HepG2 (cell line): Measurements from ENCODE around the gene AP1M2. TPM values are rescaled to one million over a fixed set of nuclear protein-coding genes. Genes with fewer than 3 reads are reported as not detected.
A peak's percentile ranks its signal among the peaks of the same experiment; 100 is the strongest.

Experiments
- ATAC-seq: fragments of 200-7000 bp; cut with Tn5 transposase; 3 replicates; pipeline ENCODE4 v1.9.1; 2020; ENCODE audit warnings: mild to moderate bottlenecking, moderate library complexity
- BruUV-seq: library from RNA; stranded (reverse); fragments of 400-500 nt; replicated peaks from 2 replicates; lab custom pipeline; 2021; lab: Mats Ljungman, UMichigan
- CTCF ChIA-PET: fragments of 300-600 bp; formaldehyde crosslinking; extraction: SDS; loops from one replicate; lab custom pipeline; 2021; ENCODE audit warnings: low total read pairs, inconsistent platforms, low intra/inter-chr PET ratio; lab: Yijun Ruan, JAX
- POLR2A ChIA-PET: fragments of 350-600 bp; sonication (Branson Sonifier 250); formaldehyde crosslinking; loops from one replicate; lab custom pipeline; 2020; ENCODE audit warnings: antibody characterized with exemption, inconsistent platforms; lab: Yijun Ruan, JAX
- DNase-seq: peaks from one replicate; pipeline ENCODE4 v3.0.0-alpha.2; 2015; ENCODE audit warnings: low spot score
- FAIRE-seq: peaks from 3 replicates; lab custom pipeline; 2011; peaks lifted over from hg19 to GRCh38; lab: Jason Lieb, UNC
- H2AFZ ChIP-seq: one replicate; pipeline ENCODE4 v1.6.1; 2011; ENCODE audit warnings: low read length, inconsistent platforms
- H3K27ac ChIP-seq: fragments of 300-600 bp; 3 replicates; pipeline ENCODE4 v1.8.0; 2011; ENCODE audit warnings: mixed run types, mild to moderate bottlenecking, mixed read lengths, low read length, inconsistent platforms; ENCODE audit not compliant: insufficient read depth; ENCODE audit errors: extremely low read length
- H3K27me3 ChIP-seq, 2 experiments: fragments of 200-600 bp in 1 of 2; 2 replicates in 1 of 2; 3 replicates in 1 of 2; pipeline versions ENCODE4 v1.6.0 to v1.8.0; 2011; ENCODE audit warnings: low read length in 2 of 2, mild to moderate bottlenecking in 2 of 2, moderate library complexity in 2 of 2, inconsistent platforms in 1 of 2; ENCODE audit not compliant: insufficient read depth in 2 of 2, control insufficient read depth in 1 of 2
- H3K36me3 ChIP-seq, 2 experiments: fragments of 200-600 bp in 1 of 2; replicated peaks in 1 of 2; 2 replicates in 1 of 2; 3 replicates in 1 of 2; pipeline versions ENCODE4 v1.5.1 to v1.8.0; 2011; ENCODE audit warnings: low read length in 2 of 2, inconsistent platforms in 1 of 2; ENCODE audit not compliant: insufficient read depth in 2 of 2, control insufficient read depth in 1 of 2
- H3K4me1 ChIP-seq: 2 replicates; pipeline ENCODE4 v1.5.1; 2012; ENCODE audit warnings: low read length, inconsistent platforms; ENCODE audit not compliant: insufficient read depth
- H3K4me2 ChIP-seq: 2 replicates; pipeline ENCODE4 v1.6.0; 2011; ENCODE audit warnings: low read depth, low read length, inconsistent platforms
- H3K4me3 ChIP-seq, 3 experiments: fragments of 200-600 bp in 1 of 3; sonication (generic), shearing (Covaris generic) in 1 of 3; replicated peaks in 1 of 3; 2 replicates each; pipeline ENCODE4 v1.5.1; 2011 to 2016; ENCODE audit warnings: low read length in 3 of 3, inconsistent platforms in 2 of 3, low read depth in 2 of 3, mild to moderate bottlenecking in 2 of 3, control low read depth in 1 of 3, mixed read lengths in 1 of 3; ENCODE audit not compliant: insufficient read depth in 1 of 3
- H3K79me2 ChIP-seq: one replicate; pipeline ENCODE4 v1.6.1; 2011; ENCODE audit warnings: low read length, inconsistent platforms; ENCODE audit not compliant: insufficient read depth
- H3K9ac ChIP-seq: 2 replicates; pipeline ENCODE4 v1.6.0; 2011; ENCODE audit warnings: mild to moderate bottlenecking, low read depth, low read length, inconsistent platforms; ENCODE audit not compliant: insufficient read depth
- H3K9me3 ChIP-seq: 2 replicates; pipeline ENCODE4 v1.5.1; 2012; ENCODE audit warnings: mild to moderate bottlenecking, low read length
- H4K20me1 ChIP-seq: 2 replicates; pipeline ENCODE4 v1.6.0; 2011; ENCODE audit warnings: inconsistent platforms, mild to moderate bottlenecking, low read length, moderate library complexity; ENCODE audit not compliant: insufficient read depth
- SYNCRIP ChIP-seq: fragments of 200-400 bp; formaldehyde crosslinking; IDR thresholded peaks from 2 replicates; pipeline ENCODE4 v1.6.1; 2018; ENCODE audit warnings: mild to moderate bottlenecking, low read depth, low read length; ENCODE audit not compliant: insufficient read depth
- ZNF549 ChIP-seq: sonication (generic); formaldehyde crosslinking; IDR thresholded peaks from 2 replicates; pipeline ENCODE4 v1.5.0; 2020; ENCODE audit warnings: missing genetic modification reagents
- ZNF629 ChIP-seq: sonication (generic); formaldehyde crosslinking; conservative IDR thresholded peaks from 2 replicates; pipeline ENCODE4 v1.5.0; 2020; ENCODE audit warnings: missing genetic modification reagents
- WGBS: methylation state at CpG from one replicate; pipeline ENCODE4 v1.1.6; 2017; ENCODE audit warnings: low lambda C conversion rate; 5-methylcytosine and 5-hydroxymethylcytosine counted together
- in situ Hi-C: cut with HindIII; loops from 2 replicates; pipeline ENCODE4 v1.10.0; 2017; ENCODE audit warnings: low pct_unique_long_range_greater_than_20kb; ENCODE audit not compliant: extremely low pct_ligation_motif_present
- intact Hi-C: fragments of 100-400 bp; cut with micrococcal nuclease; formaldehyde crosslinking; loops from one replicate; pipeline ENCODE4 v1.10.0; 2022; ENCODE audit not compliant: unreplicated experiment
- polyA plus RNA-seq, 8 experiments: library from polyadenylated mRNA; depleted of rRNA in 3 of 8; stranded (reverse) in 7 of 8; unstranded in 1 of 8; fragments of >200 nt; fragmentation: Illumina TruSeq in 4 of 8; extraction: Trizol in 4 of 8; gene quantifications; 2 replicates each; pipeline versions ENCODE4 v1.2.1 to v1.2.3, GENCODE V29; 2011 to 2016; ENCODE audit warnings: low read depth in 4 of 8, missing spikeins in 1 of 8, mixed read lengths in 1 of 8; ENCODE audit not compliant: insufficient read depth in 1 of 8
- total RNA-seq, 5 experiments: library from RNA; depleted of rRNA; stranded (reverse); fragments of >200 nt; fragmentation: Illumina TruSeq; extraction: Trizol; gene quantifications; 2 replicates each; pipeline ENCODE4 v1.2.3, GENCODE V29; 2016; ENCODE audit warnings: low read depth in 1 of 5

AP1M2 gene
- total and polyA plus RNA-seq, 2 of the 13 experiments (the other 11 are each of a cell fraction or from before 2014, with no cell fraction given) = 6.3 to 76.8 TPM

DNA sequence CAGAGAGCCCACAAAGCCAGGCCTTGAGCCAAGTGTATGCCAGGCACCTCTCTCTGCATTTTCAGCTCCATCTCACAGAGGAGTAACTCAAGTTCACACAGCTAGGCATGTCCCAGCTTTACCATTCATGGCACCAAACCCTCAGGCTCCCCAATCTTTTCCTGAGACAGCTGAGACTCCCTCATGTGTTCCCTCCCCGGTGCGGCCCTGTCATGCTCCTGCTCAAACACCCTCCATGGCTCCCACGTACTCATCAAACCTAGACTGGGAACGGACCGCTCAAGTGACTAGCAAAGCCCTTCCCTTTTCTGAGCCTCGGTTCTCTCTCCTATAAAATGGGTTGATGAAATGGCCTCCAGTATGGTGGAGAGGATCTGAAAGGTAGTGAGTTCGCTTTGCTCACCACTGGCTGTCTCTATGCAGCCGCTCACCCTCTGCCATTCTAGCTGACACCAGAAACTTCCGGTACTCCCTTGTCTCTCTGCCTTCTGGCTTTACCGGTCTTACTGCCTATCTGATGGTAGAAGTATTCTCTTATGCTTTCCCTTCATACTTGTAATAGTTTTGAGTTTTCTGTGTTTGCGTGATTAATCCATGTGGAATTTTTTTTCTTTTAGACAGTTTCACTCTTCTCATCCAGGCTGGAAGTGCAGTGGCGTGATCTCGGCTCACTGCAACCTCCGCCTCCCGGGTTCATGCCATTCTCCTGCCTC lies 30.5 kb upstream of the AP1M2 start:
- intact Hi-C loops (no loop called here), in situ Hi-C loops (no loop called here)
- ATAC-seq = no peak
- H3K79me2 ChIP-seq = no peaks in the 10 kb centered on the region
- H3K9ac ChIP-seq = no peak overlapping the region
- FAIRE-seq = no peak
- CTCF ChIA-PET = no interaction called here
- no peak overlapping the region for H3K27ac ChIP-seq
- 86% methylated on average over 15 of the region's 15 CpGs for WGBS
- H2AFZ ChIP-seq = no peak overlapping the region
- H3K9me3 ChIP-seq = no peaks in the 10 kb centered on the region
- no peaks in the 10 kb centered on the region for H3K4me1 ChIP-seq
- TF ChIP-seq ZNF629 (CRISPR knock-in tag) = peak; percentile 51; the same call in 1 of the 2 replicates
- TF ChIP-seq SYNCRIP = no peak
- no TSS peak for BruUV-seq
- no peaks in the 10 kb centered on the region; a peak in 1 of 5 replicates for H3K27me3 ChIP-seq
- no peak overlapping the region for H3K4me2 ChIP-seq
- POLR2A ChIA-PET = no interaction called here
- DNase-seq = no peak
- H3K36me3 ChIP-seq = no peaks in the 10 kb centered on the region
- no peaks in the 10 kb centered on the region for H4K20me1 ChIP-seq
- no peak overlapping the region for H3K4me3 ChIP-seq

DNA sequence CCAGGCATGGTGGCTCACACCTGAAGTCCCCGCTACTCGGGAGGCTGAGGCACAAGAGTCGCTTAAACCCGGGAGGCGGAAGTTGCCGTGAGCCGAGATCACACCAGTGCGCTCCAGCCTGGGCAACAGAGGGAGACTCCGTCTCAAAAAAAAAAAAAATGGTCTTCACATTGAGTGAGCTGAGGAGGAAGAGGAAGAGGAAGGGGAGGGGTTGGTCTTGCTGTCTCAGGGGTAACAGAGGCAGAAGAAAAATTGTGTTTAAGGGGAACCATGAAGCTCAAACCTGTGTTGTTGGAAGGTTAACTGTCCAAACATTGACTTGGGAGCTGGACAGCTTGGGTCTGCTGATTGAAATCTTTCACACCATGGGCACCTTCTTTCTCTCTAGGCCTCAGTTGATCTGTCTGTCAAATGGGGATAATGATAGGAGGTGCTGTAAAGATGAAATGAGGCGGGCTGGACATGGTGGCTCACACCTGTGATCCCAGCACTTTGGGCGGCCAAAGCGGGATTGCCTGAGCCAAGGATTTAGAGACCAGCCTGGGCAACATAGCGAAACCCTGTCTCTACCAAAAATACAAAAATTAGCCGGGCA lies 28.4 kb upstream of the AP1M2 start:
- Histone ChIP-seq H3K27ac (no peak overlapping the region), H3K9me3 (no peaks in the 10 kb centered on the region), H3K36me3 (no peaks in the 10 kb centered on the region), H2AFZ (no peak overlapping the region), H3K4me3 (no peak overlapping the region), H3K9ac (no peak overlapping the region), H3K4me2 (no peak overlapping the region), H3K79me2 (no peaks in the 10 kb centered on the region), H3K4me1 (no peaks in the 10 kb centered on the region), H3K27me3 (no peaks in the 10 kb centered on the region; a peak in 1 of 5 replicates), H4K20me1 (no peaks in the 10 kb centered on the region)
- in situ Hi-C loops = no loop called here
- 72% methylated on average over 14 of the region's 14 CpGs for WGBS
- intact Hi-C loops = no loop called here
- FAIRE-seq = no peak
- DNase-seq = no peak
- BruUV-seq = no TSS peak
- TF ChIP-seq ZNF629 (CRISPR knock-in tag) (peak; percentile 66), ZNF549 (CRISPR knock-in tag) (no peak)
- ChIA-PET CTCF (no interaction called here), POLR2A (no interaction called here)
- no peak for ATAC-seq
